Astrocyte (in vitro differentiated cells and primary cell): Measurements from ENCODE around the gene SYTL3. TPM values are rescaled to one million over a fixed set of nuclear protein-coding genes. Genes with fewer than 3 reads are reported as not detected.
A peak's percentile ranks its signal among the peaks of the same experiment; 100 is the strongest.

ENCODE experiments used
- DNase-seq: peaks from one replicate; pipeline ENCODE4 v3.0.0-alpha.2; 2010; ENCODE audit warnings: low read depth
- FAIRE-seq: peaks from 2 replicates; lab custom pipeline; 2011; peaks lifted over from hg19 to GRCh38; lab: Jason Lieb, UNC
- H2AFZ ChIP-seq: 2 replicates; pipeline ENCODE4 v1.6.0; 2012; ENCODE audit warnings: low read depth, low read length, inconsistent platforms
- H3K27ac ChIP-seq: 2 replicates; pipeline ENCODE4 v1.5.1; 2011; ENCODE audit warnings: low read depth, low read length, inconsistent platforms
- H3K27me3 ChIP-seq: 2 replicates; pipeline ENCODE4 v1.6.0; 2011; ENCODE audit warnings: low read length, inconsistent platforms; ENCODE audit not compliant: insufficient read depth
- H3K36me3 ChIP-seq: 2 replicates; pipeline ENCODE4 v1.5.1; 2011; ENCODE audit warnings: low read length, inconsistent platforms; ENCODE audit not compliant: insufficient read depth
- H3K4me1 ChIP-seq: 2 replicates; pipeline ENCODE4 v1.5.1; 2011; ENCODE audit warnings: low read length, inconsistent platforms; ENCODE audit not compliant: insufficient read depth
- H3K4me2 ChIP-seq: 2 replicates; pipeline ENCODE4 v1.6.0; 2012; ENCODE audit warnings: low read length, inconsistent platforms
- H3K4me3 ChIP-seq: 2 replicates; pipeline ENCODE4 v1.5.1; 2011; ENCODE audit warnings: low read depth, mild to moderate bottlenecking, low read length, inconsistent platforms; ENCODE audit not compliant: insufficient read depth
- H3K79me2 ChIP-seq: 2 replicates; pipeline ENCODE4 v1.6.0; 2012; ENCODE audit warnings: mild to moderate bottlenecking, low read length, inconsistent platforms; ENCODE audit not compliant: insufficient read depth
- H3K9ac ChIP-seq: 2 replicates; pipeline ENCODE4 v1.6.0; 2012; ENCODE audit warnings: mild to moderate bottlenecking, low read length, inconsistent platforms
- H3K9me3 ChIP-seq: 2 replicates; pipeline ENCODE4 v1.5.1; 2012; ENCODE audit warnings: low read depth, mild to moderate bottlenecking, low read length, inconsistent platforms; ENCODE audit not compliant: insufficient read depth
- H4K20me1 ChIP-seq: 2 replicates; pipeline ENCODE4 v1.6.0; 2012; ENCODE audit warnings: low read length, inconsistent platforms; ENCODE audit not compliant: insufficient read depth
- H3K27ac Mint-ChIP-seq: one replicate; pipeline ENCODE4 v1.8.0; 2021; ENCODE audit warnings: mild to moderate bottlenecking, mixed read lengths; ENCODE audit not compliant: unreplicated experiment
- H3K27me3 Mint-ChIP-seq: one replicate; pipeline ENCODE4 v1.8.0; 2021; ENCODE audit warnings: low read depth, mixed read lengths; ENCODE audit not compliant: unreplicated experiment
- H3K36me3 Mint-ChIP-seq: one replicate; pipeline ENCODE4 v1.8.0; 2021; ENCODE audit warnings: low read depth, mixed read lengths; ENCODE audit not compliant: unreplicated experiment
- H3K4me1 Mint-ChIP-seq: one replicate; pipeline ENCODE4 v1.8.0; 2021; ENCODE audit warnings: low read depth, mixed read lengths; ENCODE audit not compliant: unreplicated experiment
- H3K4me3 Mint-ChIP-seq: one replicate; pipeline ENCODE4 v1.8.0; 2021; ENCODE audit warnings: mild to moderate bottlenecking, moderate library complexity, mixed read lengths; ENCODE audit not compliant: unreplicated experiment
- H3K9me3 Mint-ChIP-seq: one replicate; pipeline ENCODE4 v1.8.0; 2021; ENCODE audit warnings: mild to moderate bottlenecking, mixed read lengths; ENCODE audit not compliant: unreplicated experiment
- CTCF ChIP-seq: IDR thresholded peaks from 2 replicates; pipeline ENCODE4 v1.5.1; 2011; ENCODE audit warnings: low read depth, mild to moderate bottlenecking, inconsistent platforms, low read length, moderate library complexity; ENCODE audit not compliant: insufficient read depth
- EZH2 ChIP-seq: IDR thresholded peaks from 2 replicates; pipeline ENCODE4 v1.6.1; 2012; ENCODE audit warnings: mild to moderate bottlenecking, low read length, inconsistent platforms; ENCODE audit not compliant: insufficient read depth
- total RNA-seq: library from RNA; stranded (reverse); gene quantifications from 2 replicates; pipeline ENCODE4 v1.2.1, GENCODE V29; 2021

SYTL3 gene
- total RNA-seq, 1 donor from 2014 or later, result 1.2 TPM

DNA sequence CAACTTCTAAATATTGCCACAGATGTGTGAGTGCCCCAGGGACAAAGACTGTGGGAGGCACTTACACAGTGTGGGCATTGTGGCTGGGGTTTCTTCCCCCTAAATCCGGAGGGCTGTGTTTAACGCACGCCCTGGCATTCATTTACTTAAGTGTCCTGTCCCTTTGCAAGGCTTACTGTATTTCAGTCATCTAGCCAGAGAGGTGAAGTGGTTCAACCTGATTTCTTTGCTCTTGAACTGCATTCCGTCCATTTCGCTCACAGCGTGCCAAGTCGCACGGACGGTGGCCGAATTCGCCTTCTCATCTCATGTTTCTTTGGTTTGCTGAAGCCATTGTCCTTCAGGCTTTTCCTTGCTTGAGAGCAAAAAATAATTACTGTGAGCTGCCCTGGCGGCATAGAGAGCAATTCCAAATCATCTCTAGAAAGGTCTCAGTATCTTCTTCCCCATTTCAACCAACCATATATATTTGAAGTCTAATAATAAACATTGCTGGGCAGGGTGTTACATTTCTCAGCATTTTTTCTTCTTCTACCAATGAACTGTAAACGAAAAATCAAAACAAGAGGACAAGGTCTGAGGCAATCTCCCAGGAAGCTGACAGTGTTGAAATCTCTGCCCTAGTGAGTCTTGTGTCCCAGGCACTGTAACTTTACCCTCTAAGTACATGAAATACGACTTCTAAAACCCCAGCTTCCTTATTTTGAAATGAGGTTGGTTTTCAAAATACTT, 16.9 kb downstream of the SYTL3 start:
- H3K27ac ChIP-seq, result no peak overlapping the region
- H3K4me3 Mint-ChIP-seq, result no peak overlapping the region

DNA sequence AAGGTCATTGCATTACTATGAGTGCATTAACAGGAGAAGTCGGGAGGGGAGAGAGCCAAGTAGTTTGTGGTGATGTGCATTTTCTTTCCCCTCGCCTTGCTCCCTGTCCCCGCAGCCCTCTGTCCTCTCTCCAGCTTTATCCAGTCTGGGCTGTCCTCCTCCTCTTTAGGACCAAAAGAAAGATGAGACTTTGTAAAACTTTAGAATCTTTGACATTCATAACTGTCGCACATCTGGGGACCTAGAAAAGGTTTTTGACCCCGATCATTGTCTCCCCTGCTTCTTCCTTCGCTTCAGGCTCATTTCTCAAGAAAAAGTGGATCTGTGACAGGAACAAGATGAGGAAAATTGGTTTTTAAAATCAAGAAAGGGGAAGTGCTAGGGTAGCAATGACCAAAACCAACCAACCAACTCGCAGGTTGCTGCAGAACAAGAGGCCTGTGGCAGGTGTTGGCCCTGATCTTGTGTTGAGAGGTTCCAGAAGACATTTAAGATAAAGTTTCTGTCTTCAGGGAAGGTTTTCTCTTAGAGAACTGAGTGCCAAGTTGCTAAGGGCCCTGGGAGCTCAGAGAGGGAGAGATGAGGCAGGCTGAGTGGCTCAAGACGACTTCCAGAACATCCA, 17.6 kb downstream of the SYTL3 start:
- H3K9me3 Mint-ChIP-seq, result peaks cover 3% of the 10 kb centered on the region
- H3K4me2 ChIP-seq, result no peak overlapping the region
- no peak overlapping the region for H3K27ac ChIP-seq
- H3K4me3 ChIP-seq, result no peak overlapping the region
- no peak overlapping the region for H3K9ac ChIP-seq
- no peaks in the 10 kb centered on the region for H3K79me2 ChIP-seq
- DNase-seq (no peak), FAIRE-seq (no peak)
- peaks cover 8% of the 10 kb centered on the region for H3K36me3 Mint-ChIP-seq
- no peaks in the 10 kb centered on the region for H3K9me3 ChIP-seq
- no peak overlapping the region for H3K4me3 Mint-ChIP-seq
- H3K27me3 ChIP-seq, result peaks cover 8% of the 10 kb centered on the region
- H3K4me1 Mint-ChIP-seq, result peaks cover 4% of the 10 kb centered on the region
- H4K20me1 ChIP-seq, result no peaks in the 10 kb centered on the region
- peaks cover 44% of the 10 kb centered on the region for H3K27me3 Mint-ChIP-seq
- no peak for TF ChIP-seq EZH2
- H3K36me3 ChIP-seq, result no peaks in the 10 kb centered on the region
- H3K27ac Mint-ChIP-seq, result no peak overlapping the region
- no peak overlapping the region for H2AFZ ChIP-seq
- peaks cover 2% of the 10 kb centered on the region for H3K4me1 ChIP-seq

More for the DNA sequence above, 16.9 kb downstream of the SYTL3 start:
- Histone ChIP-seq H4K20me1 (no peaks in the 10 kb centered on the region), H3K79me2 (no peaks in the 10 kb centered on the region), H3K27me3 (peaks cover 8% of the 10 kb centered on the region), H3K4me3 (no peak overlapping the region), H3K9ac (no peak overlapping the region), H3K4me2 (no peak overlapping the region), H3K36me3 (no peaks in the 10 kb centered on the region), H3K9me3 (no peaks in the 10 kb centered on the region), H2AFZ (no peak overlapping the region), H3K4me1 (peaks cover 2% of the 10 kb centered on the region)
- TF ChIP-seq EZH2, result no peak
- TF ChIP-seq CTCF, result no peak
- Mint-ChIP-seq H3K9me3 (peaks cover 3% of the 10 kb centered on the region), H3K4me1 (peaks cover 4% of the 10 kb centered on the region), H3K36me3 (peaks cover 8% of the 10 kb centered on the region), H3K27ac (no peak overlapping the region), H3K27me3 (peaks cover 45% of the 10 kb centered on the region)
- DNase-seq (peak; percentile 20), FAIRE-seq (no peak)

DNA sequence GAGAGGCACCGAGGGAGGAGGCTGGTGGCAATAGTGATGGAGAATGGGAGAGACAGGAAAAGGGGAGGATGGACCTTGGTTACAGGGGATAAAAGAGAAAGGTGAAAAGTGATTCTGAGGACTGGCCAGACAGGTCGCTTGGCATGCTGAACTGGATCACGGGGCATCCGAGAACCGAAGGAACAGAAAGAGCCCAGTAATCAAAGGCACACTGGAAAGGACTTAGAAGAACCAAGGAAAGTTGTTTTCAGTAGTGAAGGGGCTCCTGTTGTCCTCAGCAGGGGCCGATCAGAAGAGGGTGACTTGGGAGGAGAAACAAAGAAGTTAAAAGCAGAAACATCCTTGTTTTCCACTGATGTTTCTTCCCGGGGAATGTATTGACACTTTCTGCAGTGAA, 18.9 kb downstream of the SYTL3 start:
- H3K36me3 Mint-ChIP-seq, result peaks cover 4% of the 10 kb centered on the region
- peaks cover 8% of the 10 kb centered on the region for H3K27me3 ChIP-seq
- no peak for TF ChIP-seq CTCF
- no peak for TF ChIP-seq EZH2
- no peak overlapping the region for H3K27ac Mint-ChIP-seq
- no peaks in the 10 kb centered on the region for H3K9me3 ChIP-seq
- H4K20me1 ChIP-seq, result no peaks in the 10 kb centered on the region
- H2AFZ ChIP-seq, result no peak overlapping the region
- H3K4me3 ChIP-seq, result no peak overlapping the region
- no peak for FAIRE-seq
- H3K4me1 ChIP-seq, result peaks cover 2% of the 10 kb centered on the region
- no peaks in the 10 kb centered on the region for H3K79me2 ChIP-seq
- no peak overlapping the region for H3K27ac ChIP-seq
- H3K9ac ChIP-seq, result no peak overlapping the region
- H3K4me2 ChIP-seq, result no peak overlapping the region
- H3K4me1 Mint-ChIP-seq, result peaks cover 4% of the 10 kb centered on the region
- peaks cover 35% of the 10 kb centered on the region for H3K27me3 Mint-ChIP-seq
- H3K4me3 Mint-ChIP-seq, result no peak overlapping the region
- no peaks in the 10 kb centered on the region for H3K36me3 ChIP-seq
- no peak for DNase-seq
- peaks cover 3% of the 10 kb centered on the region for H3K9me3 Mint-ChIP-seq
